OCI-LY3 (cell line): ENCODE measurements around the gene PKNOX1.
"Not testable (repeated sequence)": the region's sequence is repeated elsewhere in the genome, so short reads cannot be mapped to it uniquely, and the experiment has no call there.

Source experiments
- EZH2phosphoT487 ChIP-seq: fragments of 200-600 bp; shearing (Covaris generic); IDR thresholded peaks from 2 replicates; pipeline ENCODE4 v1.6.1; 2018; ENCODE audit warnings: antibody characterized with exemption, mixed run types, low read depth
- TF ChIP-seq, protein P1 (sequence below): fragments of 200-600, 300-600 bp; sonication (generic); IDR thresholded peaks from 2 replicates; pipeline ENCODE4 v1.5.1; 2014; ENCODE audit warnings: antibody characterized with exemption, low read length, low read depth

DNA sequence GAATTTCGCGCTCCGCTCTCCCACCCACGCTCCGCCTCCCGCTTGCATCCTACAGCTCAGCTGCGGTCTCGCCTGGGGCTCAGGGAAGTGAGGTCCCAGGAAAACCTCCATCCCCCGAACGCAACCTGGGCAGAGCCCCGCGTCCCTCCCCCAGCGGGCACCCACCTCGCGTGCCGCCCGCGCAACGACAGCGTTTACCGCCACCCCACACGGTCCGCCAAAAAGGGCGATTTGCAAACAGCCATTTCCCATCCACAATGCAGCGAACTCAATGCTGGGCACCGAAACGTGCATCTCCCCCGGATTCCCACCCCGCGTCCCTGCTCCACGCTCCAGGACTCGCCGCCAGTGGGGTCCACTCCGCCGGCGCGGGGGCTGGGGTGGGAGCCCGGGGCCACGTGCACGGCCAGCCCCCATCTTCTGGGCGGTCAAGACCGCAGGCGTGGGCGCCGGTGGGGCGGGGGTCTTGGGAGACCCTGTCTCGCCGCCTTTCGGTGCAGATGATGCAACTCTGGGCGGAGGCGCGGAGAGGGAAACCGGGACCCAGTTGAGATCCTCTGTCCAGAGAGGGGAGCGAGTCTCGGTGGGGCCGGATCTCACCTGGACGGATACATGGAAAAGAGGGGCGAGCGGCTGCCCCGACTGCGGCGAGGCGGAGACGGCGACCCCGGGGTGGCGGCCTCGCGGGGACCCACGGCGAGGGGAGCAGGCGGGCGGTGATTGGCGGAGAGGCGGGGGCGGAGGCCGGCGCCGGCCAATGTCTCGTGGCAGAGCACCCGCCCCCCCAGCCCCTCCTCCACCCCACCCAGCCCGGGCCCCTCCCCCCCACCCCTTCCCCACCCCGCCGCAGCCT lies 101.0 kb downstream of the PKNOX1 start, which contains the start of gene CBS:
- TF ChIP-seq, protein P1, sequence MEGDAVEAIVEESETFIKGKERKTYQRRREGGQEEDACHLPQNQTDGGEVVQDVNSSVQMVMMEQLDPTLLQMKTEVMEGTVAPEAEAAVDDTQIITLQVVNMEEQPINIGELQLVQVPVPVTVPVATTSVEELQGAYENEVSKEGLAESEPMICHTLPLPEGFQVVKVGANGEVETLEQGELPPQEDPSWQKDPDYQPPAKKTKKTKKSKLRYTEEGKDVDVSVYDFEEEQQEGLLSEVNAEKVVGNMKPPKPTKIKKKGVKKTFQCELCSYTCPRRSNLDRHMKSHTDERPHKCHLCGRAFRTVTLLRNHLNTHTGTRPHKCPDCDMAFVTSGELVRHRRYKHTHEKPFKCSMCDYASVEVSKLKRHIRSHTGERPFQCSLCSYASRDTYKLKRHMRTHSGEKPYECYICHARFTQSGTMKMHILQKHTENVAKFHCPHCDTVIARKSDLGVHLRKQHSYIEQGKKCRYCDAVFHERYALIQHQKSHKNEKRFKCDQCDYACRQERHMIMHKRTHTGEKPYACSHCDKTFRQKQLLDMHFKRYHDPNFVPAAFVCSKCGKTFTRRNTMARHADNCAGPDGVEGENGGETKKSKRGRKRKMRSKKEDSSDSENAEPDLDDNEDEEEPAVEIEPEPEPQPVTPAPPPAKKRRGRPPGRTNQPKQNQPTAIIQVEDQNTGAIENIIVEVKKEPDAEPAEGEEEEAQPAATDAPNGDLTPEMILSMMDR, result not testable (repeated sequence)
- TF ChIP-seq EZH2phosphoT487, result not testable (repeated sequence)
